HUES64 (cell line): ENCODE data around the gene TBC1D14.
"Not testable (repeated sequence)": the region's sequence is repeated elsewhere in the genome, so short reads cannot be mapped to it uniquely, and the experiment has no call there.

ENCODE experiments used
- H3K27ac ChIP-seq: 2 replicates; pipeline ENCODE4 v1.7.0; 2013; ENCODE audit warnings: low read depth, low read length, inconsistent platforms
- H3K27me3 ChIP-seq: 2 replicates; pipeline ENCODE4 v1.6.1; 2013; ENCODE audit warnings: mild to moderate bottlenecking, low read length; ENCODE audit not compliant: insufficient read depth
- H3K36me3 ChIP-seq: 2 replicates; pipeline ENCODE4 v1.6.1; 2013; ENCODE audit warnings: mild to moderate bottlenecking, low read length; ENCODE audit not compliant: insufficient read depth
- H3K4me1 ChIP-seq: 2 replicates; pipeline ENCODE4 v1.6.1; 2013; ENCODE audit warnings: mild to moderate bottlenecking, low read length, moderate library complexity; ENCODE audit not compliant: insufficient read depth
- H3K4me3 ChIP-seq: 2 replicates; pipeline ENCODE4 v1.5.1; 2013; ENCODE audit warnings: mild to moderate bottlenecking, low read length, moderate library complexity
- H3K9ac ChIP-seq: 2 replicates; pipeline ENCODE4 v1.6.1; 2013; ENCODE audit warnings: mild to moderate bottlenecking, low read depth, low read length
- H3K9me3 ChIP-seq: 2 replicates; pipeline ENCODE4 v1.6.1; 2013; ENCODE audit warnings: low read depth, low read length; ENCODE audit not compliant: insufficient read depth
- WGBS: fragments of 150-250, 120-280 bp; methylation state at CpG from one replicate; pipeline ENCODE4 v1.1.7; 2013; ENCODE audit warnings: missing lambda C conversion rate; 5-methylcytosine and 5-hydroxymethylcytosine counted together

Gene TBC1D14

DNA sequence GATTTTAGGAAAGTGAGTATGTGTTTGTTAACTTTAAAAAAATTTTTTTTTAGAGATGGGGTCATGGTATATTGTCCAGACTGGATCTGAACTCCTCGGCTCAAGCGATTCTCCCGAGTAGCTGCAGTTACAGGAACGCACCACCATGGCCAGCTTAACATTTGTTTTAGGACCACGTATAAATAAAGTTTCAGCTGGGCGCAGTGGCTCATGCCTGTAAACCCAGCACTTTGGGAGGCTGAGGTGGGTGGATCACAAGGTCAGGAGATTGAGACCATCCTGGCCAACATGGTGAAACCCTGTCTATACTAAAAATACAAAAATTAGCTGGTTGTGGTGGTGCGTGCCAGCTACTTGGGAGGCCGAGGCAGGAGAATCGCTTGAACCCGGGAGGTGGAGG, 2.3 kb downstream of the TBC1D14 start:
- H3K9me3 ChIP-seq, H3K36me3 ChIP-seq, H3K4me3 ChIP-seq, H3K9ac ChIP-seq, H3K27ac ChIP-seq: not testable (repeated sequence)
- 96% methylated on average over 9 of the region's 10 CpGs for WGBS
- H3K4me1 ChIP-seq = peaks cover 16% of the 10 kb centered on the region
- H3K27me3 ChIP-seq = peaks cover 20% of the 10 kb centered on the region

DNA sequence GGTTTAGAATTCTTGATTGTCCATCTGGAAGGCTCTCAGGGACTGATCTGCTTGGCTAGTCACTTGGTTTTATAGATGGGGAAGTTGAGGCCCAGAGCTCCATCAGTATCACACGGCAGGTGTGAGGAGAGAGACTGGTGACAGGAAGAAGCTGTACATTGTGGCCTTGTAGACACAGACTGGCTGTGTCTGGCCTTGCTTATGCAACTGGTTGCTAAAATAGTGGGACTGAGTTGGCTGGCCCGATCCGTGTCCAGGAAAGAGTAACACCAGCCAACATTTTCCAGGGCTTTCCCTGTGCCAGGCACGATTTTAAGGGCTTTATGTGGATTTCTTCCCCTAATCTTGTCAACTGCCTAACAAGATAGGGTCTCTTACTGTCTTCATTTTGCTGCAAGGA, 2.8 kb downstream of the TBC1D14 start:
- Histone ChIP-seq H3K27me3 (peaks cover 16% of the 10 kb centered on the region), H3K4me1 (peaks cover 21% of the 10 kb centered on the region), H3K36me3 (no peaks in the 10 kb centered on the region), H3K27ac (no peak overlapping the region), H3K9ac (no peak overlapping the region), H3K9me3 (no peaks in the 10 kb centered on the region), H3K4me3 (no peak overlapping the region)
- WGBS = 97% methylated on average over 4 of the region's 4 CpGs

DNA sequence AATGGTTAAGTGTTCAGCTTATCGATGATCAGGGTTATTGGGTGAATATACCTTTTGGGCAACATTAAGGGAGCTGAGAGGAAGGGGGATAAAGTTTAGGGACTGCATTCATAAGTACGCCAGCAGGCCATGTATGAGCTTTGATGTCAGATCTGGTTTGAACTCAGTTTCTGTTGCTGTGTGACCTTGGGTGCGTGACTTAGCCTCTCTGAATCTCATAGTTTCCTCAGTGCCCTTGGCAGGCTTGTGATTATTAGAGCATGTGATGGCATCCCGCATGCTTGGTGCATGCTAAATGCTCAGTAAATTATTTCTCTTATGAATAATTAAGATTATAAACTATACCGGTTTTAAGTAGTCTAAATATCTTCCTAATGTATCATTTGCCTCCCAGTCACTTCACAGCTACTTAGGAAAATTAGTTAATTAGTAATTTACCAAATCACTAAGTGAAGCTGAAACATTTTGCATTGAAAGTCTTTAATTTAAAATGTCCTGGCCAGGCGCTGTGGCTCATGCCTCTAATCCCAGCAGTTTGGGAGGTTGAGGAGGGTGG, 3.8 kb downstream of the TBC1D14 start:
- WGBS = 98% methylated on average over 4 of the region's 6 CpGs
- Histone ChIP-seq H3K27me3 (peaks cover 14% of the 10 kb centered on the region), H3K9me3 (no peaks in the 10 kb centered on the region), H3K4me1 (peaks cover 27% of the 10 kb centered on the region), H3K4me3 (no peak overlapping the region), H3K27ac (no peak overlapping the region), H3K36me3 (no peaks in the 10 kb centered on the region), H3K9ac (no peak overlapping the region)

DNA sequence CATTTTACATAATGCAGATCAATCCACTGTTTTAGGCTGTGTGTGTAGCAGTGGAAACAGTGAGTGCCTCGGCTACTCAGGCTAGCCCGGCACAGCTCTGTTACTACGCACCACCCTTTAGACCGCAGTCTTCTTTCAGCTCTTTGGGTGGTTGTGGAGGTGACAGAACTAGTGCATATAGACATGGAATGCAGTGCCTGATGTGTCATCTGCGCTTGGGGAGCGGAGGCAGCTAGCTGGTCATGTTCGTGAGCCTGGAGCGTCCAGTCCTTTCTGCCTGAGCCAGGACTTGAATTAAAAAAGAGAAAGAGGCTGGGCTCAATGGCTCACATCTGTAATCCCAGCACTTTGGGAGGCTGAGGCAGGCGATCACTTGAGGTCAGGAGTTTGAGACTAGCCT, 4.8 kb downstream of the TBC1D14 start:
- Histone ChIP-seq H3K4me3 (no peak overlapping the region), H3K36me3 (no peaks in the 10 kb centered on the region), H3K9me3 (no peaks in the 10 kb centered on the region), H3K27ac (no peak overlapping the region), H3K4me1 (peaks cover 24% of the 10 kb centered on the region), H3K9ac (no peak overlapping the region), H3K27me3 (peaks cover 14% of the 10 kb centered on the region)
- 84% methylated on average over 9 of the region's 9 CpGs for WGBS

DNA sequence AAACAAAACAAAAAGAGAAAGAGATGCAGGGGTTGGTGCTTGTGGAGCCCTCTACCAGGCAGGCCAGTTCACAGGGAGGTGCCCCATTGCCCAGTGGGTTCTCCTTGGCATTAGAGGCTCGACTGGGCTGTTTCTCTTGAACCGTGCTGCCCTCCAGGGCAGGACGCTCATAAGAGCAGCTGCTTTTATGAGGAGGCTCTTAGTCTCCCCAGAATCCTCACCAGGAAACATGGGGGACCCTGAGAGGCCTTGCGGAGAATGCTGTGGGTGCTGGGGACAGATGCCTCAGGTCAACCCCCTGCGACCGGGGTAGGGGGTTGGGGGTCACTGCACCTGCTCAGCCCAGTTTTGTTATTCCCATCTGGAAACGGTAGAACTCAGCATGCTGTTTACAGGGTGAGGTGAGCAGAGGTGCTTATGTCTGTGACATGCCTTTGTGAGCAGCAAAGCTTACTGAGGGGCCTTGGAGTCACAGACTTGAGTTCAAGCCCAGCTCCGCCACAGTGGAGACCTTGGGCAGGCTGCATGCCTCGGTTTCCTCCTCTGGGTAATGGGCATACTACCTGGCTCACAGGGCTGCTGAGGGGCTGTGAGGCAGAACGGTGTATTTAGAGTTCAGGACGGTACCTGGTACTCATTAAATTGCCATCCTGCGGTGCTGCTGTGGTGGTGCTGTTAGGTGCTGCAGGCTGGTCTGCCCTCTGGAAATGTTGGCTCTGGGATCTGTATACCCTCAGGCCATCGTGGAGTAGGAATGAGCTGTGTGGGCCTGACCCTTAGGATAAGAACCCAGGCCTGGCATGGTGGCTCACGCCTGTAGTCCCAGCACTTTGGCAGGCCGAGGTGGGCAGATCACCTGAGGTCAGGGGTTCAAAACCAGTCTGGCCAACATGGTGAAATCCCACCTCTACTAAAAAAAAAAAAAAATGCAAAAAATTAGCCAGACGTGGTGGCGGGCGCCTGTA, 5.7 kb downstream of the TBC1D14 start:
- no peaks in the 10 kb centered on the region for H3K36me3 ChIP-seq
- H3K9ac ChIP-seq = no peak overlapping the region
- no peak overlapping the region for H3K27ac ChIP-seq
- H3K4me3 ChIP-seq = no peak overlapping the region
- H3K9me3 ChIP-seq = no peaks in the 10 kb centered on the region
- WGBS = 92% methylated on average over 18 of the region's 18 CpGs
- H3K27me3 ChIP-seq = peaks cover 11% of the 10 kb centered on the region
- peaks cover 24% of the 10 kb centered on the region for H3K4me1 ChIP-seq

DNA sequence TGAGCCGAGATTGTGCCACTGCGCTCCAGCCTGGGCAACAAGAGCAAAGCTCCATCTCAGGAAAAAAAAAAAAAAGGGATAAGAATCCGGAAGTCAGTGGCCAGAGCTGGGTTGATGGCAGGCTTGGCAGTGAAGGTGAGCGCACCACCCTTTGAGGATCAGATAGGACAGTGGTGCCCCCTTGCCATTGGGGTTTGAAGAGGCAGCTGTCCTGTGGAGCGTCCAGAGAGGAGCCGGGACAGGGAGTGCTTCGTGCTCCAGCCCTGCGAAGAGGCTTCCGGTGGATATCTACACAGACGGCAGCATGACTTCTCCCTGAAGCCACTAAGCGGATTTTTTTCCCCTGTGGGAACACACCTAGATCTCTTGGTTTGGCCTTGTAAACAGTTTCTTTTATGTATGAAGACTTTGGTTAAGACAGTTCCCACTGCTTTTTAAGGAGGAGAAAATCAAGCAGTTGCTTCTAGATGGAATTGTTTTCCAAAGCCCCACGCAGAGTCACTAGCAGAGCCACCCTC, 6.5 kb downstream of the TBC1D14 start:
- Histone ChIP-seq H3K4me3 (no peak overlapping the region), H3K27me3 (peaks cover 3% of the 10 kb centered on the region; the same call in 1 of the 2 replicates), H3K27ac (no peak overlapping the region), H3K9me3 (no peaks in the 10 kb centered on the region), H3K4me1 (peaks cover 24% of the 10 kb centered on the region), H3K36me3 (no peaks in the 10 kb centered on the region), H3K9ac (no peak overlapping the region)
- WGBS = 86% methylated on average over 12 of the region's 12 CpGs

DNA sequence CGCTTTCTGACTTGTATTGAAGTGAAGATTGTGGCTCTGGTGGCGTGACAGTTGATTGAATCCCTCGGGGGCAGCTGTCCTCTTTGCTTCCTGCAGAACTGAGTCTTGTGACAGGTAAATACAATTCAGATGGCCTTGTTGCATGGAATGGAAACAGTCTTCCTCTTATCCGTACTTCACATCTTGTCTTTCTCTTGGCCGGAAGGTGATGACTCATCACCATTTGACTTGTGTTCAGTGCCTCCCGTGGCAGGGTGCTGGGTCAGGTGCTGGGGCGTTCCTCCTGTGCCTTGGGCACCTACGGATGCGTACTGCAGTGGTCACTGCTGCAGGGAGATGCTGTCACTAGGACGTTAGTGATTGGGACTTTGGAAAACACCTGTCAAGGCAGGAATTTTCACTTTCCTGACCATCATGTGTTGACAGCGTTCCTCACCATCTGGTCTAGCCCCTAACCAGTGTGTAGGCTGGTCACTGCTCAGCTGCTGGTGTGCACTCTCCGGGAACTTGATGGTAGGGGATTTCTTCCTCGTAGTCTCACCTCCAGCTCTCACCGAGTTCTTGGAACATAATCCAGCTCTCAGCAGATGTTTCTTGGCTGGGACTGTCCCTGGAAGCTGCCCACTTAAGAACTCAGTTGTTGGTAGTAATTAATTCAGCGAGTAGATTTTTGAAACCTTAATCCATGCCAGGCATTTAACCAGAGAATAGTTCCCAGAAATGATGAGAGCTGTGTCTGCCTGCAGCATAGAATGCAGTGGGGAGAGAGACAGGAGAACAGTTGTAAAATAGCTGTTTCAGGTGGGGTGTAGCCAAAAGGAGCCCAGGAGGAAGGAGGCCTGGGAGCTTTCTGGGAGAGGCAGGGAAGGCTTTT, 7.2 kb downstream of the TBC1D14 start:
- Histone ChIP-seq H3K27me3 (no peaks in the 10 kb centered on the region), H3K4me3 (no peak overlapping the region), H3K9me3 (no peaks in the 10 kb centered on the region), H3K36me3 (no peaks in the 10 kb centered on the region), H3K27ac (no peak overlapping the region), H3K4me1 (peaks cover 24% of the 10 kb centered on the region), H3K9ac (no peak overlapping the region)
- 82% methylated on average over 15 of the region's 15 CpGs for WGBS

DNA sequence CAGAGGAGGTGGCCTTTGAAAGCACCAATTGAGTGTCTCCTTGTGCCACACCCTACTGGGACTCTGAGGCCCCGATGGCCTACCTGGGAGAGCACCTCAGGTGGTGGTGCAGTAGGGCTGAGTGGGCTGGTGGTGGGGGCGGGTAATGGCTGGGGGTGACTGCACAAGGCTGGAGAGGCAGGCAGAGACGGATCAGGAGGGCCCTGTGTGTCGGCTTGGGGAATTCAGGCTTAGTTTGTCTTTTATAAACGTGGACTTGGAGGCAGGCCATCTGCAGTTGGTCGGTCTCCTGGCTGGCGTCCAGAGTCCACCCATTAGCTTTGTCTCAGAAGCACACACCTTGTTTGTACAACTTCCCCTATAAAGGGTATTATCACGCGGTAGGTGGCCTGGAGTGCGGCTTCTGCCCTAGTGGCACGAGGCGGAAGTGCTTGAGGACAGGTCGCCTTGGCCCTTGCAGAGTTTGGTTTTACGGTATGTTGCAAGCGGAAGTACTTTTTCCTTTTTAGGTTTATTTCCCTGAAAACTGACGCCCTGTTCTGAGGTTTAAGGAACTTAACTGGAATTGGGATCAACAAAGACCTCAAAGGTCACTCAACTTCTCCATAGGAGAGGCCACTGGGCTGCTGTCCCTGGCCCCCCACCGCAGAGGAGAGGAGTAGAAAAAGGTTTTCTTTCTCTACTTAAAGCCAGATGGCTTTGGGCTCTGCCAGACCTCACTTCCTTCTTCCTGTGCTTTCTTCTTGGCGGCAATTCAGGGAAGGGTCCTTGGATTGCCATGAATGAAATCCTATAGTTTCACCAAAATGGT, 8.0 kb downstream of the TBC1D14 start:
- WGBS = 72% methylated on average over 18 of the region's 18 CpGs
- Histone ChIP-seq H3K4me3 (no peak overlapping the region), H3K27me3 (no peaks in the 10 kb centered on the region), H3K9me3 (no peaks in the 10 kb centered on the region), H3K27ac (0 out of 2 replicates have a peak overlapping the region, but pooled peaks have one; percentile 1), H3K36me3 (no peaks in the 10 kb centered on the region), H3K9ac (no peak overlapping the region), H3K4me1 (peaks cover 24% of the 10 kb centered on the region)

DNA sequence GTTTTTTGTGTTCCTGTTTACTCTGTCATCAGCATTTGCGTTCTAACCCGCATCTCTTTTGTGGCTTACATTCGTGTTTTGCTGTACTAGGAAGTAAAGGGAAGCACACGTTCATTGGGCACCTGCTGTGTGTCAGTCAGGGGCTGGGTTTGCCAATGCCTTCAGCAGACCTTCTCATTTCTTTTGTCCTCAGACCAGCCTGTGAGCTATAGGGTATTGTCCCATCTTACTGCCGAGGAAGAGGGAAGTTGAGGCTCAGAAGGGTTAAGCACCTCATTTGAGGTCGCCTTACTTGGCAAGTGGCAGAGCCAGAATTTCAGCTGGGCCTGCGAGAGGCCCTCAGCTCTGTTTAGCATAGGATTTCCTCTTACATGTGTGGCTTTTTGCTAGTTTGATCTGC, 8.7 kb downstream of the TBC1D14 start:
- Histone ChIP-seq H3K9ac (no peak overlapping the region), H3K4me3 (no peak overlapping the region), H3K4me1 (peaks cover 24% of the 10 kb centered on the region), H3K27me3 (no peaks in the 10 kb centered on the region), H3K9me3 (no peaks in the 10 kb centered on the region), H3K36me3 (peaks cover 1% of the 10 kb centered on the region), H3K27ac (0 out of 2 replicates have a peak overlapping the region, but pooled peaks have one; percentile 1)
- WGBS = 75% methylated on average over 7 of the region's 7 CpGs

DNA sequence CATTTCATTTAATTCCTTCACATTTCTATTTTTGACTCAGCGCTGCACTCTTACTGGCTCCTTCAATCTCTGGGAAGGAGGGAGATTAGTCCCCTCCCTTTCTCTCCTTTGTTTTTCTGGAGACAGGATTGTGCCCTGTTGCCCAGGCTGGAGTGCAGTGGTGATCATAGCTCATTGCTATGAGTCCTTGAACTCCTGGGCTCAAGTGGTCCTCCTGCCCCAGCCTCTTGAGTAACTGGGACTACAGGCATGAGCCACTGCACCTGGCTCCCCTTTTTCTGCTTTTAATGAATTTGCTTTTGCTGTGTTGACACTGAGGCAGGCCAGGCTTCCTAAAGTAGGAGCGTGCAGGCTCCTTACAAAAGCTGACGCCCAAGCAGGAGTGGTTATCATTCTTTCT, 10.5 kb downstream of the TBC1D14 start:
- no peaks in the 10 kb centered on the region for H3K9me3 ChIP-seq
- no peak overlapping the region for H3K27ac ChIP-seq
- no peak overlapping the region for H3K4me3 ChIP-seq
- peaks cover 24% of the 10 kb centered on the region for H3K4me1 ChIP-seq
- no peak overlapping the region for H3K9ac ChIP-seq
- H3K36me3 ChIP-seq = peaks cover 18% of the 10 kb centered on the region
- WGBS = 63% methylated on average over 3 of the region's 3 CpGs
- H3K27me3 ChIP-seq = no peaks in the 10 kb centered on the region
